HepG2 (cell line): Measurements from ENCODE around the gene KSR1. TPM values are rescaled to one million over a fixed set of nuclear protein-coding genes. Genes with fewer than 3 reads are reported as not detected.
"Not testable (repeated sequence)": the region's sequence is repeated elsewhere in the genome, so short reads cannot be mapped to it uniquely, and the experiment has no call there.

Experiments used
- ATAC-seq: fragments of 200-7000 bp; cut with Tn5 transposase; 3 replicates; pipeline ENCODE4 v1.9.1; 2020; ENCODE audit warnings: mild to moderate bottlenecking, moderate library complexity
- BruUV-seq: library from RNA; stranded (reverse); fragments of 400-500 nt; replicated peaks from 2 replicates; lab custom pipeline; 2021; lab: Mats Ljungman, UMichigan
- CTCF ChIA-PET: fragments of 300-600 bp; formaldehyde crosslinking; extraction: SDS; loops from one replicate; lab custom pipeline; 2021; ENCODE audit warnings: low total read pairs, inconsistent platforms, low intra/inter-chr PET ratio; lab: Yijun Ruan, JAX
- POLR2A ChIA-PET: fragments of 350-600 bp; sonication (Branson Sonifier 250); formaldehyde crosslinking; loops from one replicate; lab custom pipeline; 2020; ENCODE audit warnings: antibody characterized with exemption, inconsistent platforms; lab: Yijun Ruan, JAX
- DNase-seq: peaks from one replicate; pipeline ENCODE4 v3.0.0-alpha.2; 2015; ENCODE audit warnings: low spot score
- FAIRE-seq: peaks from 3 replicates; lab custom pipeline; 2011; peaks lifted over from hg19 to GRCh38; lab: Jason Lieb, UNC
- H2AFZ ChIP-seq: one replicate; pipeline ENCODE4 v1.6.1; 2011; ENCODE audit warnings: low read length, inconsistent platforms
- H3K27ac ChIP-seq: fragments of 300-600 bp; 3 replicates; pipeline ENCODE4 v1.8.0; 2011; ENCODE audit warnings: mixed run types, mild to moderate bottlenecking, mixed read lengths, low read length, inconsistent platforms; ENCODE audit not compliant: insufficient read depth; ENCODE audit errors: extremely low read length
- H3K27me3 ChIP-seq, 2 experiments: fragments of 200-600 bp in 1 of 2; 2 replicates in 1 of 2; 3 replicates in 1 of 2; pipeline versions ENCODE4 v1.6.0 to v1.8.0; 2011; ENCODE audit warnings: low read length in 2 of 2, mild to moderate bottlenecking in 2 of 2, moderate library complexity in 2 of 2, inconsistent platforms in 1 of 2; ENCODE audit not compliant: insufficient read depth in 2 of 2, control insufficient read depth in 1 of 2
- H3K36me3 ChIP-seq, 2 experiments: fragments of 200-600 bp in 1 of 2; replicated peaks in 1 of 2; 2 replicates in 1 of 2; 3 replicates in 1 of 2; pipeline versions ENCODE4 v1.5.1 to v1.8.0; 2011; ENCODE audit warnings: low read length in 2 of 2, inconsistent platforms in 1 of 2; ENCODE audit not compliant: insufficient read depth in 2 of 2, control insufficient read depth in 1 of 2
- H3K4me1 ChIP-seq: 2 replicates; pipeline ENCODE4 v1.5.1; 2012; ENCODE audit warnings: low read length, inconsistent platforms; ENCODE audit not compliant: insufficient read depth
- H3K4me2 ChIP-seq: 2 replicates; pipeline ENCODE4 v1.6.0; 2011; ENCODE audit warnings: low read depth, low read length, inconsistent platforms
- H3K4me3 ChIP-seq, 3 experiments: fragments of 200-600 bp in 1 of 3; sonication (generic), shearing (Covaris generic) in 1 of 3; replicated peaks in 1 of 3; 2 replicates each; pipeline ENCODE4 v1.5.1; 2011 to 2016; ENCODE audit warnings: low read length in 3 of 3, inconsistent platforms in 2 of 3, low read depth in 2 of 3, mild to moderate bottlenecking in 2 of 3, control low read depth in 1 of 3, mixed read lengths in 1 of 3; ENCODE audit not compliant: insufficient read depth in 1 of 3
- H3K79me2 ChIP-seq: one replicate; pipeline ENCODE4 v1.6.1; 2011; ENCODE audit warnings: low read length, inconsistent platforms; ENCODE audit not compliant: insufficient read depth
- H3K9ac ChIP-seq: 2 replicates; pipeline ENCODE4 v1.6.0; 2011; ENCODE audit warnings: mild to moderate bottlenecking, low read depth, low read length, inconsistent platforms; ENCODE audit not compliant: insufficient read depth
- H3K9me3 ChIP-seq: 2 replicates; pipeline ENCODE4 v1.5.1; 2012; ENCODE audit warnings: mild to moderate bottlenecking, low read length
- H4K20me1 ChIP-seq: 2 replicates; pipeline ENCODE4 v1.6.0; 2011; ENCODE audit warnings: inconsistent platforms, mild to moderate bottlenecking, low read length, moderate library complexity; ENCODE audit not compliant: insufficient read depth
- AHDC1 ChIP-seq: sonication (generic); formaldehyde crosslinking; IDR thresholded peaks from 2 replicates; pipeline ENCODE4 v1.5.1; 2020; ENCODE audit warnings: mild to moderate bottlenecking, missing genetic modification reagents, borderline replicate concordance
- ZSCAN12 ChIP-seq: sonication (generic); formaldehyde crosslinking; IDR thresholded peaks from 2 replicates; pipeline ENCODE4 v1.9.0; 2021; ENCODE audit warnings: mild to moderate bottlenecking, missing genetic modification reagents
- whole genome bisulfite sequencing: methylation state at CpG from one replicate; pipeline ENCODE4 v1.1.6; 2017; ENCODE audit warnings: low lambda C conversion rate; 5-methylcytosine and 5-hydroxymethylcytosine counted together
- in situ Hi-C: cut with HindIII; loops from 2 replicates; pipeline ENCODE4 v1.10.0; 2017; ENCODE audit warnings: low pct_unique_long_range_greater_than_20kb; ENCODE audit not compliant: extremely low pct_ligation_motif_present
- intact Hi-C: fragments of 100-400 bp; cut with micrococcal nuclease; formaldehyde crosslinking; loops from one replicate; pipeline ENCODE4 v1.10.0; 2022; ENCODE audit not compliant: unreplicated experiment
- polyA plus RNA-seq, 8 experiments: library from polyadenylated mRNA; depleted of rRNA in 3 of 8; stranded (reverse) in 7 of 8; unstranded in 1 of 8; fragments of >200 nt; fragmentation: Illumina TruSeq in 4 of 8; extraction: Trizol in 4 of 8; gene quantifications; 2 replicates each; pipeline versions ENCODE4 v1.2.1 to v1.2.3, GENCODE V29; 2011 to 2016; ENCODE audit warnings: low read depth in 4 of 8, missing spikeins in 1 of 8, mixed read lengths in 1 of 8; ENCODE audit not compliant: insufficient read depth in 1 of 8
- total RNA-seq, 5 experiments: library from RNA; depleted of rRNA; stranded (reverse); fragments of >200 nt; fragmentation: Illumina TruSeq; extraction: Trizol; gene quantifications; 2 replicates each; pipeline ENCODE4 v1.2.3, GENCODE V29; 2016; ENCODE audit warnings: low read depth in 1 of 5

KSR1 gene
- total and polyA plus RNA-seq, 2 of the 13 experiments (the other 11 are each of a cell fraction or from before 2014, with no cell fraction given): 10.1 to 16.6 TPM

- no peak for TF ChIP-seq AHDC1 (CRISPR knock-in tag)
- TF ChIP-seq ZSCAN12 (CRISPR knock-in tag): no peak
Observed at GRCh38 chr17:27425991-27426390, 30.3 kb upstream of the KSR1 start (continued).

- in situ Hi-C loops, H2AFZ ChIP-seq, CTCF ChIA-PET, H3K4me2 ChIP-seq, H3K4me3 ChIP-seq, H3K36me3 ChIP-seq, POLR2A ChIA-PET, H3K27ac ChIP-seq, H4K20me1 ChIP-seq, H3K9ac ChIP-seq, DNase-seq, FAIRE-seq, H3K9me3 ChIP-seq, intact Hi-C loops, BruUV-seq, ATAC-seq, H3K4me1 ChIP-seq, H3K79me2 ChIP-seq: not testable (repeated sequence)
- H3K27me3 ChIP-seq: peaks cover 2 to 26% of the 10 kb centered on the region in 2 experiments; a peak in 4 of 5 replicates
- WGBS: no CpG with 5 or more reads among the region's 3 CpGs
Observed at GRCh38 chr17:27426471-27426870, 29.8 kb upstream of the KSR1 start.

GRCh38 chr17:27427166-27427862 is 28.9 kb upstream of the KSR1 start:
- intact Hi-C loops, CTCF ChIA-PET, in situ Hi-C loops, POLR2A ChIA-PET, ATAC-seq, H2AFZ ChIP-seq, H3K27ac ChIP-seq, H3K36me3 ChIP-seq, DNase-seq, BruUV-seq, H3K4me1 ChIP-seq, H3K9ac ChIP-seq, H3K79me2 ChIP-seq, H3K4me3 ChIP-seq, FAIRE-seq, H3K9me3 ChIP-seq, H3K4me2 ChIP-seq, H4K20me1 ChIP-seq: not testable (repeated sequence)
- 33% methylated on average over 5 of the region's 5 CpGs for WGBS
- peaks cover 0 to 21% of the 10 kb centered on the region in 2 experiments; a peak in 3 of 5 replicates for H3K27me3 ChIP-seq
